ENCODE data around the gene DHX30. TPM values are rescaled to one million over a fixed set of nuclear protein-coding genes. Genes with fewer than 3 reads are reported as not detected.

The DHX30 gene
- total RNA-seq, 1 experiment from 2014 or later, result 84.5 TPM

- POLR2A ChIA-PET (ENCODE audit: low non-redundant PET), result no interaction called here
- Histone ChIP-seq H3K4me1 (ENCODE audit: insufficient read depth, low read length, poor library complexity, severe bottlenecking) (no peaks in the 10 kb centered on the region), H3K27ac (ENCODE audit: low read depth, low read length, poor library complexity, severe bottlenecking) (no peak overlapping the region), H3K36me3 (ENCODE audit: insufficient read depth, low read length, poor library complexity, severe bottlenecking) (peaks cover 28% of the 10 kb centered on the region), H3K4me3 (ENCODE audit: low read depth, low read length, poor library complexity, severe bottlenecking) (no peak overlapping the region), H3K27me3 (replicated peaks; ENCODE audit: insufficient read depth, low read depth, low read length, poor library complexity) (no peaks in the 10 kb centered on the region), H3K9me3 (ENCODE audit: low read depth, low read length, poor library complexity, severe bottlenecking) (no peaks in the 10 kb centered on the region)
- no TSS peak for BruUV-seq (replicated peaks)
- CTCF ChIA-PET, result no interaction called here
- no peak for DNase-seq (ENCODE audit: low spot score)
- TF ChIP-seq CTCF (conservative IDR thresholded peaks at IDR 0.05; ENCODE audit: low read depth, low read length) (no peak), EZH2 (IDR thresholded peaks at IDR 0.05; ENCODE audit: borderline replicate concordance, low read depth, low read length, poor library complexity, severe bottlenecking) (no peak)
- intact Hi-C loops (cut with micrococcal nuclease; ENCODE audit: unreplicated experiment), result no loop called here
Observed at GRCh38 chr3:47847801-47848518, 45.0 kb downstream of the DHX30 start.

- DNase-seq (ENCODE audit: low spot score), result no peak
- peaks cover 26% of the 10 kb centered on the region for H3K36me3 ChIP-seq (ENCODE audit: insufficient read depth, low read length, poor library complexity, severe bottlenecking)
- no peaks in the 10 kb centered on the region for H3K4me1 ChIP-seq (ENCODE audit: insufficient read depth, low read length, poor library complexity, severe bottlenecking)
- H3K9me3 ChIP-seq (ENCODE audit: low read depth, low read length, poor library complexity, severe bottlenecking), result no peaks in the 10 kb centered on the region
- intact Hi-C loops (cut with micrococcal nuclease; ENCODE audit: unreplicated experiment), result no loop called here
- no TSS peak for BruUV-seq (replicated peaks)
- POLR2A ChIA-PET (ENCODE audit: low non-redundant PET), result no interaction called here
- no peak overlapping the region for H3K4me3 ChIP-seq (ENCODE audit: low read depth, low read length, poor library complexity, severe bottlenecking)
- no peak for TF ChIP-seq EZH2 (IDR thresholded peaks at IDR 0.05; ENCODE audit: borderline replicate concordance, low read depth, low read length, poor library complexity, severe bottlenecking)
- no peak for TF ChIP-seq CTCF (conservative IDR thresholded peaks at IDR 0.05; ENCODE audit: low read depth, low read length)
- CTCF ChIA-PET, result no interaction called here
- no peaks in the 10 kb centered on the region for H3K27me3 ChIP-seq (replicated peaks; ENCODE audit: insufficient read depth, low read depth, low read length, poor library complexity)
- no peak overlapping the region for H3K27ac ChIP-seq (ENCODE audit: low read depth, low read length, poor library complexity, severe bottlenecking)
Observed at GRCh38 chr3:47848599-47849117, 45.7 kb downstream of the DHX30 start.

- H3K9me3 ChIP-seq (ENCODE audit: low read depth, low read length, poor library complexity, severe bottlenecking), result no peaks in the 10 kb centered on the region
- ChIA-PET POLR2A (ENCODE audit: low non-redundant PET) (no interaction called here), CTCF (no interaction called here)
- DNase-seq (ENCODE audit: low spot score), result no peak
- H3K4me1 ChIP-seq (ENCODE audit: insufficient read depth, low read length, poor library complexity, severe bottlenecking), result no peaks in the 10 kb centered on the region
- intact Hi-C loops (cut with micrococcal nuclease; ENCODE audit: unreplicated experiment), result no loop called here
- peaks cover 24% of the 10 kb centered on the region for H3K36me3 ChIP-seq (ENCODE audit: insufficient read depth, low read length, poor library complexity, severe bottlenecking)
- H3K27me3 ChIP-seq (replicated peaks; ENCODE audit: insufficient read depth, low read depth, low read length, poor library complexity), result no peaks in the 10 kb centered on the region
- no peak overlapping the region for H3K4me3 ChIP-seq (ENCODE audit: low read depth, low read length, poor library complexity, severe bottlenecking)
- no peak overlapping the region for H3K27ac ChIP-seq (ENCODE audit: low read depth, low read length, poor library complexity, severe bottlenecking)
- TSS peak; percentile 43 for BruUV-seq (replicated peaks)
- TF ChIP-seq EZH2 (IDR thresholded peaks at IDR 0.05; ENCODE audit: borderline replicate concordance, low read depth, low read length, poor library complexity, severe bottlenecking), result no peak
Observed at GRCh38 chr3:47849186-47849698, 46.3 kb downstream of the DHX30 start.
